ENCODE data around the gene CCDC188.

Gene CCDC188

DNA sequence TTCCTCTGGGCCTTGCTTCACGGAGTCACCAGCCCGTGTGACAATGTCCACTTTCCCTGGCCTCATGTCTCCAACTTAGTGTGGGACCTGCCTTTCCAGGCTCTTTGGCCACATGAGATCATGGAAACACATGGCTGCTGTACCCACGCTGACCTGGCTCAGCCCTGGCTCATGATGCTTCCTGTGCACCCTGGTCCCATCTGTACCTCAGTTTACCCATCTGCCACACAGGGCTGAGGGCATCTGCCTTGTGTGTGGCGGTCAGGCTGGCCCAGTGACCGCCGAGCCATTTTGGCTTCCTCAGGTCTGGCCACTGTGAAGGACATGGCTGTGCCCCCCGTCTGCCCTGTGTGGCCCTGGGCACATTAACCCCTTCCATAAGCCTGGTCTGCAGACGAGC lies 32.2 kb upstream of the CCDC188 start:
- TF ChIP-seq EZH2phosphoT487 (IDR thresholded peaks at IDR 0.05; ENCODE audit: low read depth) (no peak), CTCF (IDR thresholded peaks at IDR 0.05; ENCODE audit: low read depth, low read length) (no peak)
- no peak overlapping the region for H2AFZ ChIP-seq (ENCODE audit: low read depth, low read length)
- H3K4me3 ChIP-seq (ENCODE audit: low read length), result no peak overlapping the region
- H3K27ac ChIP-seq (ENCODE audit: low read length), result no peak overlapping the region
- H3K4me1 ChIP-seq (ENCODE audit: low read length), result no peaks in the 10 kb centered on the region
- no peak overlapping the region for H3K9ac ChIP-seq (ENCODE audit: low read length)
- no peaks in the 10 kb centered on the region for H3K36me3 ChIP-seq (replicated peaks; ENCODE audit: low read depth, low read length)
- no peak overlapping the region for H3K4me2 ChIP-seq (ENCODE audit: low read length)
- H3K27me3 ChIP-seq (ENCODE audit: low read depth, low read length), result peaks cover 10% of the 10 kb centered on the region; the same call in 1 of the 2 replicates
- no peaks in the 10 kb centered on the region for H3K79me2 ChIP-seq (ENCODE audit: low read length)
- no peaks in the 10 kb centered on the region for H3K9me3 ChIP-seq (ENCODE audit: insufficient read depth, low read length)
- H4K20me1 ChIP-seq (ENCODE audit: insufficient read depth, low read length), result no peaks in the 10 kb centered on the region

GRCh38 chr22:20182365-20182764 lies 31.5 kb upstream of the CCDC188 start:
- Histone ChIP-seq H3K4me2 (ENCODE audit: low read length) (no peak overlapping the region), H3K36me3 (replicated peaks; ENCODE audit: low read depth, low read length) (no peaks in the 10 kb centered on the region), H3K9ac (ENCODE audit: low read length) (no peak overlapping the region), H3K9me3 (ENCODE audit: insufficient read depth, low read length) (no peaks in the 10 kb centered on the region), H3K79me2 (ENCODE audit: low read length) (no peaks in the 10 kb centered on the region), H3K27me3 (ENCODE audit: low read depth, low read length) (peaks cover 10% of the 10 kb centered on the region; the same call in 1 of the 2 replicates), H3K4me3 (ENCODE audit: low read length) (no peak overlapping the region), H3K4me1 (ENCODE audit: low read length) (no peaks in the 10 kb centered on the region), H4K20me1 (ENCODE audit: insufficient read depth, low read length) (no peaks in the 10 kb centered on the region), H3K27ac (ENCODE audit: low read length) (no peak overlapping the region), H2AFZ (ENCODE audit: low read depth, low read length) (no peak overlapping the region)
- TF ChIP-seq EZH2phosphoT487 (IDR thresholded peaks at IDR 0.05; ENCODE audit: low read depth) (no peak), CTCF (IDR thresholded peaks at IDR 0.05; ENCODE audit: low read depth, low read length) (no peak)

DNA sequence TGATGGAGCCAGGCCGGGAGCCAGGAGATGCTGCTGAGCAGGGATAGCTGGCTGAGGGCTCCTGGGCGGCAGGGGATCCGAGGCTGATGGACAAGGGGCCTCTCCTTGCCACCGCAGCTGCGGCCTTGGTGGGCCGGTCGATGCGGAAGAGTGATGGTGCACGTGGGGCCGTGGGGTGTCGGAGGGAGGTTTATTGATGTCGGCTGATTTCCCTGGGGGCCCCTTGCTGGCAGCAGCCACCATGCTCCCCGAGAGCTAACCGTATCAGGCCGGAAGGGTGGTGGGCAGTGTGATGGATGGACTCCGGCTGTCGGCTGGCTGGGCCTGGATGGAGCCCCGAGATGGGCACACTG lies 31.0 kb upstream of the CCDC188 start:
- no peak for TF ChIP-seq EZH2phosphoT487 (IDR thresholded peaks at IDR 0.05; ENCODE audit: low read depth)
- TF ChIP-seq CTCF (IDR thresholded peaks at IDR 0.05; ENCODE audit: low read depth, low read length), result no peak
- no peaks in the 10 kb centered on the region for H3K79me2 ChIP-seq (ENCODE audit: low read length)
- peaks cover 10% of the 10 kb centered on the region; the same call in 1 of the 2 replicates for H3K27me3 ChIP-seq (ENCODE audit: low read depth, low read length)
- no peaks in the 10 kb centered on the region for H3K36me3 ChIP-seq (replicated peaks; ENCODE audit: low read depth, low read length)
- no peaks in the 10 kb centered on the region for H4K20me1 ChIP-seq (ENCODE audit: insufficient read depth, low read length)
- no peak overlapping the region for H3K4me3 ChIP-seq (ENCODE audit: low read length)
- no peak overlapping the region for H3K9ac ChIP-seq (ENCODE audit: low read length)
- no peak overlapping the region for H3K4me2 ChIP-seq (ENCODE audit: low read length)
- H3K9me3 ChIP-seq (ENCODE audit: insufficient read depth, low read length), result no peaks in the 10 kb centered on the region
- H3K27ac ChIP-seq (ENCODE audit: low read length), result no peak overlapping the region
- H2AFZ ChIP-seq (ENCODE audit: low read depth, low read length), result no peak overlapping the region
- no peaks in the 10 kb centered on the region for H3K4me1 ChIP-seq (ENCODE audit: low read length)

GRCh38 chr22:20181194-20181883 lies 30.5 kb upstream of the CCDC188 start:
- H3K4me2 ChIP-seq (ENCODE audit: low read length), result no peak overlapping the region
- no peak overlapping the region for H3K9ac ChIP-seq (ENCODE audit: low read length)
- no peaks in the 10 kb centered on the region for H3K36me3 ChIP-seq (replicated peaks; ENCODE audit: low read depth, low read length)
- no peaks in the 10 kb centered on the region for H3K79me2 ChIP-seq (ENCODE audit: low read length)
- H3K4me1 ChIP-seq (ENCODE audit: low read length), result no peaks in the 10 kb centered on the region
- H3K9me3 ChIP-seq (ENCODE audit: insufficient read depth, low read length), result no peaks in the 10 kb centered on the region
- H3K4me3 ChIP-seq (ENCODE audit: low read length), result no peak overlapping the region
- peaks cover 9% of the 10 kb centered on the region; the same call in 1 of the 2 replicates for H3K27me3 ChIP-seq (ENCODE audit: low read depth, low read length)
- H3K27ac ChIP-seq (ENCODE audit: low read length), result no peak overlapping the region
- no peaks in the 10 kb centered on the region for H4K20me1 ChIP-seq (ENCODE audit: insufficient read depth, low read length)
- TF ChIP-seq CTCF (IDR thresholded peaks at IDR 0.05; ENCODE audit: low read depth, low read length) (no peak), EZH2phosphoT487 (IDR thresholded peaks at IDR 0.05; ENCODE audit: low read depth) (no peak)
- no peak overlapping the region for H2AFZ ChIP-seq (ENCODE audit: low read depth, low read length)
